Aorta (tissue), 5 donors: ENCODE results near the gene DOK3. TPM values are rescaled to one million over a fixed set of nuclear protein-coding genes. Genes with fewer than 3 reads are reported as not detected.

Experiments used
- ATAC-seq: fragments of 200-7000 bp; cut with Tn5 transposase; one replicate; pipeline ENCODE4 v1.9.1; 2022; ENCODE audit warnings: moderate library complexity; ENCODE audit not compliant: low FRiP score
- DNase-seq, 2 donors: peaks; one replicate each; pipeline ENCODE4 v3.0.0-alpha.2; 2020
- H3K27ac ChIP-seq, 2 donors: one replicate each; pipeline ENCODE4 v1.5.1; 2013; ENCODE audit warnings: low read length in 2 of 2, mild to moderate bottlenecking in 2 of 2, moderate library complexity in 2 of 2, control low read depth in 1 of 2, inconsistent platforms in 1 of 2, low read depth in 1 of 2
- H3K27me3 ChIP-seq, 2 donors: one replicate each; pipeline ENCODE4 v1.6.1; 2013; ENCODE audit warnings: control low read depth in 1 of 2, low read length in 1 of 2, mild to moderate bottlenecking in 1 of 2, moderate library complexity in 1 of 2; ENCODE audit not compliant: insufficient read depth in 2 of 2, control insufficient read depth in 1 of 2
- H3K36me3 ChIP-seq, 2 donors: one replicate each; pipeline ENCODE4 v1.6.1; 2013; ENCODE audit warnings: control low read depth in 1 of 2, low read length in 1 of 2, mild to moderate bottlenecking in 1 of 2; ENCODE audit not compliant: insufficient read depth in 2 of 2, control insufficient read depth in 1 of 2
- H3K4me1 ChIP-seq, 2 donors: one replicate each; pipeline ENCODE4 v1.6.1; 2013; ENCODE audit warnings: low read length in 2 of 2, control low read depth in 1 of 2, mild to moderate bottlenecking in 1 of 2, moderate library complexity in 1 of 2; ENCODE audit not compliant: insufficient read depth in 2 of 2, control insufficient read depth in 1 of 2
- H3K4me3 ChIP-seq, 2 donors: one replicate each; pipeline ENCODE4 v1.5.1; 2013; ENCODE audit warnings: low read length in 2 of 2, control low read depth in 1 of 2, mild to moderate bottlenecking in 1 of 2
- H3K9me3 ChIP-seq: one replicate; pipeline ENCODE4 v1.6.1; 2013; ENCODE audit warnings: mild to moderate bottlenecking, low read length; ENCODE audit not compliant: control insufficient read depth
- WGBS, 2 donors: extraction: QIAGEN DNeasy Blood & Tissue Kit; methylation state at CpG; one replicate each; pipeline ENCODE4 v1.1.7; 2013; 5-methylcytosine and 5-hydroxymethylcytosine counted together
- intact Hi-C, 2 donors: fragments of 100-400 bp; cut with DNase I; formaldehyde crosslinking; loops; one replicate each; pipeline versions ENCODE4 v1.14.2 to v1.15.0; 2022
- polyA plus RNA-seq, 2 donors: library from polyadenylated mRNA; stranded (reverse); fragments of 200-250 nt; gene quantifications; one replicate each; pipeline ENCODE4 v1.2.3, GENCODE V29; 2013
- total RNA-seq, 2 donors: library from RNA; stranded (reverse); fragmentation: NEBNext Ultra II Directional; extraction: Animal tissue kit (Norgen Biotek cat#: 25700); gene quantifications; one replicate each; pipeline ENCODE4 v1.2.1, GENCODE V29; 2021
- donor health status: healthy with polysubstance abuse.
- donor health status: Bipolar disorder and iron deficiency.
- donor health status: DM: no; HTN: no; CAD: no.
- donor health status: DM: no; HTN: no; CAD: no.
- donor health status: DM: yes; HTN: yes; CAD: no.

Gene DOK3
- total and polyA plus RNA-seq, 4 donors, result 2.7 to 21.6 (median 9.7) TPM

- intact Hi-C loops, result no loop called here
- Histone ChIP-seq H3K27me3 (no peaks in the 10 kb centered on the region), H3K4me3 (no peak overlapping the region), H3K36me3 (peaks cover 0 to 12% of the 10 kb centered on the region in 2 donors), H3K27ac (no peak overlapping the region), H3K4me1 (no peaks in the 10 kb centered on the region), H3K9me3 (no peaks in the 10 kb centered on the region)
- DNase-seq (peak in 1 of 2 donors; percentile 70), ATAC-seq (no peak)
- 85 to 86% methylated on average over 10 of the region's 10 CpGs for WGBS, 2 donors
Measured at GRCh38 chr5:177528631-177529030, 19.0 kb upstream of the DOK3 start.

GRCh38 chr5:177527595-177527994 is 18.0 kb upstream of the DOK3 start:
- no peak for ATAC-seq

GRCh38 chr5:177526791-177527190 is 17.2 kb upstream of the DOK3 start:
- ATAC-seq (no peak), DNase-seq (peak; percentile 9 to 30)
- Histone ChIP-seq H3K4me1 (no peaks in the 10 kb centered on the region), H3K9me3 (no peaks in the 10 kb centered on the region), H3K27ac (no peak overlapping the region), H3K36me3 (peaks cover 0 to 11% of the 10 kb centered on the region in 2 donors), H3K27me3 (no peaks in the 10 kb centered on the region), H3K4me3 (no peak overlapping the region)
- intact Hi-C loops, result no loop called here
- WGBS, 2 donors, result 83 to 85% methylated on average over 6 of the region's 6 CpGs

More at GRCh38 chr5:177527595-177527994, 18.0 kb upstream of the DOK3 start:
- Histone ChIP-seq H3K36me3 (peaks cover 0 to 12% of the 10 kb centered on the region in 2 donors), H3K27ac (no peak overlapping the region), H3K4me3 (no peak overlapping the region), H3K27me3 (no peaks in the 10 kb centered on the region), H3K4me1 (no peaks in the 10 kb centered on the region), H3K9me3 (no peaks in the 10 kb centered on the region)
- 86 to 90% methylated on average over 8 of the region's 8 CpGs for WGBS, 2 donors
- intact Hi-C loops, result no loop called here
- DNase-seq, result peak in 1 of 2 donors; percentile 62

- Histone ChIP-seq H3K9me3 (no peaks in the 10 kb centered on the region), H3K27me3 (no peaks in the 10 kb centered on the region), H3K27ac (no peak overlapping the region), H3K4me1 (no peaks in the 10 kb centered on the region), H3K36me3 (peaks cover 0 to 13% of the 10 kb centered on the region in 2 donors), H3K4me3 (no peak overlapping the region)
- ATAC-seq (no peak), DNase-seq (peak; percentile 28 to 30)
- intact Hi-C loops, result no loop called here
- 91% methylated on average over 4 of the region's 4 CpGs for WGBS, 2 donors
Measured at GRCh38 chr5:177526191-177526590, 16.6 kb upstream of the DOK3 start.

- H3K4me3 ChIP-seq, result no peak overlapping the region
- intact Hi-C loops, result no loop called here
- peaks cover 3 to 12% of the 10 kb centered on the region in 2 donors for H3K36me3 ChIP-seq
- H3K4me1 ChIP-seq, result no peaks in the 10 kb centered on the region
- H3K9me3 ChIP-seq, result no peaks in the 10 kb centered on the region
- no peak overlapping the region for H3K27ac ChIP-seq
- DNase-seq, result peak; percentile 32 to 60
- ATAC-seq, result no peak
- 60 to 62% methylated on average over 10 of the region's 10 CpGs for WGBS, 2 donors
- no peaks in the 10 kb centered on the region for H3K27me3 ChIP-seq
Measured at GRCh38 chr5:177524941-177525655, 15.5 kb upstream of the DOK3 start.

GRCh38 chr5:177524539-177524900 is 14.9 kb upstream of the DOK3 start:
- DNase-seq (peak in 1 of 2 donors; percentile 42), ATAC-seq (no peak)
- intact Hi-C loops, result no loop called here
- peaks cover 3 to 12% of the 10 kb centered on the region in 2 donors for H3K36me3 ChIP-seq
- H3K27me3 ChIP-seq, result no peaks in the 10 kb centered on the region
- no peak overlapping the region for H3K4me3 ChIP-seq
- no peaks in the 10 kb centered on the region for H3K9me3 ChIP-seq
- no peak overlapping the region for H3K27ac ChIP-seq
- H3K4me1 ChIP-seq, result no peaks in the 10 kb centered on the region
- WGBS, 2 donors, result 89 to 92% methylated on average over 12 of the region's 12 CpGs

GRCh38 chr5:177523711-177524538 is 14.3 kb upstream of the DOK3 start:
- 90 to 94% methylated on average over 17 to 19 of the region's 19 CpGs for WGBS, 2 donors
- H3K27me3 ChIP-seq, result no peaks in the 10 kb centered on the region
- intact Hi-C loops, result no loop called here
- H3K36me3 ChIP-seq, result peaks cover 3 to 12% of the 10 kb centered on the region in 2 donors
- DNase-seq (peak; percentile 44 to 70), ATAC-seq (no peak)
- H3K4me3 ChIP-seq, result no peak overlapping the region
- H3K27ac ChIP-seq, result no peak overlapping the region
- H3K4me1 ChIP-seq, result no peaks in the 10 kb centered on the region
- H3K9me3 ChIP-seq, result no peaks in the 10 kb centered on the region

GRCh38 chr5:177520916-177521513 is 11.4 kb upstream of the DOK3 start:
- Histone ChIP-seq H3K9me3 (no peaks in the 10 kb centered on the region), H3K36me3 (peaks cover 3 to 9% of the 10 kb centered on the region in 2 donors), H3K27me3 (no peaks in the 10 kb centered on the region), H3K27ac (no peak overlapping the region), H3K4me3 (no peak overlapping the region), H3K4me1 (no peaks in the 10 kb centered on the region)
- no peak for ATAC-seq
- DNase-seq, result peak; percentile 25 to 46
- intact Hi-C loops, result no loop called here
- WGBS, 2 donors, result 79 to 88% methylated on average over 2 of the region's 2 CpGs
